K562 (cell line): ENCODE data around the gene CCDC82. TPM values are rescaled to one million over a fixed set of nuclear protein-coding genes. Genes with fewer than 3 reads are reported as not detected.

Source experiments
- AFF4 ChIP-seq: sonication (generic); formaldehyde crosslinking; IDR thresholded peaks from 2 replicates; pipeline ENCODE4 v1.8.0; 2023; ENCODE audit warnings: mild to moderate bottlenecking, missing genetic modification reagents
- EP300 ChIP-seq: IDR thresholded peaks from 2 replicates; pipeline ENCODE4 v1.6.1; 2012; ENCODE audit warnings: low read length, improper control_type of control experiment
- NEUROD1 ChIP-seq: fragments of 150-350 bp; IDR thresholded peaks from 2 replicates; pipeline ENCODE4 v1.6.1; 2014; ENCODE audit warnings: borderline replicate concordance, low read length, low read depth; ENCODE audit not compliant: partially characterized antibody
- RBM39 ChIP-seq: fragments of 200-400 bp; formaldehyde crosslinking; optimal IDR thresholded peaks from 2 replicates; pipeline ENCODE3; 2018; ENCODE audit warnings: low read depth, low read length
- SMARCA4 ChIP-seq: fragments of 450-650 bp; IDR thresholded peaks from 2 replicates; pipeline ENCODE4 v1.6.1; 2016
- SMARCC2 ChIP-seq: fragments of 450-650 bp; IDR thresholded peaks from 2 replicates; pipeline ENCODE4 v1.6.1; 2017; ENCODE audit warnings: antibody characterized with exemption, moderate library complexity, mild to moderate bottlenecking, low read depth
- STAG1 ChIP-seq: sonication (generic); formaldehyde crosslinking; IDR thresholded peaks from 2 replicates; pipeline ENCODE4 v1.5.0; 2020; ENCODE audit warnings: missing genetic modification reagents, borderline replicate concordance
- TARDBP ChIP-seq: fragments of 450-650 bp; IDR thresholded peaks from 2 replicates; pipeline ENCODE4 v1.6.1; 2016
- TCFL5 ChIP-seq: fragments of 250-450 bp; sonication (Bioruptor Pico); conservative IDR thresholded peaks from 2 replicates; pipeline ENCODE4 v1.6.1; 2021; ENCODE audit warnings: mild to moderate bottlenecking, moderate library complexity, matching md5 sums
- XRCC3 ChIP-seq: fragments of 450-650 bp; IDR thresholded peaks from 2 replicates; pipeline ENCODE4 v1.6.1; 2017; ENCODE audit warnings: mild to moderate bottlenecking, moderate library complexity
- ZBTB12 ChIP-seq: fragments of 250-450 bp; sonication (Bioruptor Pico); IDR thresholded peaks from 2 replicates; pipeline ENCODE4 v1.4.0; 2020
- ZNF551 ChIP-seq: fragments of 250-450 bp; sonication (Bioruptor Pico); IDR thresholded peaks from 2 replicates; pipeline ENCODE4 v1.5.0; 2021; ENCODE audit warnings: mild to moderate bottlenecking, moderate library complexity
- ZNF639 ChIP-seq, 2 experiments: fragments of 200-800 bp in 1 of 2; sonication (Bioruptor generic) in 1 of 2; sonication (generic) in 1 of 2; formaldehyde crosslinking in 1 of 2; IDR thresholded peaks in 1 of 2; conservative IDR thresholded peaks in 1 of 2; 2 replicates each; pipeline versions ENCODE4 v1.5.0 to v1.6.1; 2016 to 2020; ENCODE audit warnings: missing compliant biosample characterization in 1 of 2, missing genetic modification characterization in 1 of 2, missing genetic modification reagents in 1 of 2
- polyA plus RNA-seq, 8 experiments: library from polyadenylated mRNA; depleted of rRNA in 4 of 8; stranded (reverse) in 5 of 8; unstranded in 3 of 8; fragments of >200 nt; fragmentation: Nextera tagmentation in 2 of 8; fragmentation: Illumina TruSeq in 1 of 8; extraction: Ambion mirVana in 2 of 8; extraction: Trizol in 1 of 8; gene quantifications; 2 replicates each; pipeline versions ENCODE4 v1.2.1 to v1.2.3, GENCODE V29; 2011 to 2014; ENCODE audit warnings: inconsistent platforms in 1 of 8, missing spikeins in 1 of 8
- total RNA-seq, 7 experiments: library from RNA; depleted of rRNA in 6 of 7; stranded (reverse); fragments of >200 nt in 6 of 7; fragmentation: Illumina TruSeq in 2 of 7; extraction: Trizol in 2 of 7; gene quantifications; 2 replicates each; pipeline versions ENCODE4 v1.2.1 to v1.2.3, GENCODE V29; 2011 to 2021; ENCODE audit warnings: low replicate concordance in 1 of 7
- TF ChIP-seq, protein P1 (sequence below): fragments of 450-650 bp; conservative IDR thresholded peaks from 2 replicates; pipeline ENCODE4 v1.6.1; 2016; ENCODE audit warnings: missing genetic modification characterization, low read depth, mild to moderate bottlenecking, missing compliant biosample characterization, moderate library complexity
- TF ChIP-seq, protein P2 (sequence below), 2 experiments: IDR thresholded peaks; 2 replicates each; pipeline ENCODE4 v1.6.1; 2012; ENCODE audit warnings: improper control_type of control experiment in 2 of 2, low read depth in 2 of 2, low read length in 2 of 2, borderline replicate concordance in 1 of 2
- TF ChIP-seq, protein P3 (sequence below): sonication (generic); formaldehyde crosslinking; IDR thresholded peaks from 2 replicates; pipeline ENCODE4 v1.9.0; 2022; ENCODE audit warnings: mild to moderate bottlenecking, missing genetic modification reagents

Gene CCDC82
- total and polyA plus RNA-seq, 9 of the 15 experiments (the other 6 are each of a cell fraction or from before 2014, with no cell fraction given), result 12.5 to 51.3 (median 24.5) TPM

GRCh38 chr11:96318850-96319249, 70.9 kb downstream of the CCDC82 start (continued):
- TF ChIP-seq ZNF639 (CRISPR knock-in tag; conservative IDR thresholded peaks at IDR 0.05 in 1 of 2, IDR thresholded peaks at IDR 0.05 in 1 of 2), result no peak
- no peak for TF ChIP-seq STAG1 (CRISPR knock-in tag)
- TF ChIP-seq TCFL5, result no peak
- TF ChIP-seq RBM39, result no peak
- TF ChIP-seq SMARCA4, result peak; percentile 80
- TF ChIP-seq NEUROD1, result no peak
- peak; percentile 83 for TF ChIP-seq EP300
- no peak for TF ChIP-seq XRCC3
- 0 out of 2 replicates have a peak, but pooled peaks have one; percentile 30 for TF ChIP-seq ZBTB12 (CRISPR knock-in tag)
- TF ChIP-seq, protein P1, sequence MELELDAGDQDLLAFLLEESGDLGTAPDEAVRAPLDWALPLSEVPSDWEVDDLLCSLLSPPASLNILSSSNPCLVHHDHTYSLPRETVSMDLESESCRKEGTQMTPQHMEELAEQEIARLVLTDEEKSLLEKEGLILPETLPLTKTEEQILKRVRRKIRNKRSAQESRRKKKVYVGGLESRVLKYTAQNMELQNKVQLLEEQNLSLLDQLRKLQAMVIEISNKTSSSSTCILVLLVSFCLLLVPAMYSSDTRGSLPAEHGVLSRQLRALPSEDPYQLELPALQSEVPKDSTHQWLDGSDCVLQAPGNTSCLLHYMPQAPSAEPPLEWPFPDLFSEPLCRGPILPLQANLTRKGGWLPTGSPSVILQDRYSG, result no peak; the same call in 1 of the 2 replicates
- TF ChIP-seq, protein P2, sequence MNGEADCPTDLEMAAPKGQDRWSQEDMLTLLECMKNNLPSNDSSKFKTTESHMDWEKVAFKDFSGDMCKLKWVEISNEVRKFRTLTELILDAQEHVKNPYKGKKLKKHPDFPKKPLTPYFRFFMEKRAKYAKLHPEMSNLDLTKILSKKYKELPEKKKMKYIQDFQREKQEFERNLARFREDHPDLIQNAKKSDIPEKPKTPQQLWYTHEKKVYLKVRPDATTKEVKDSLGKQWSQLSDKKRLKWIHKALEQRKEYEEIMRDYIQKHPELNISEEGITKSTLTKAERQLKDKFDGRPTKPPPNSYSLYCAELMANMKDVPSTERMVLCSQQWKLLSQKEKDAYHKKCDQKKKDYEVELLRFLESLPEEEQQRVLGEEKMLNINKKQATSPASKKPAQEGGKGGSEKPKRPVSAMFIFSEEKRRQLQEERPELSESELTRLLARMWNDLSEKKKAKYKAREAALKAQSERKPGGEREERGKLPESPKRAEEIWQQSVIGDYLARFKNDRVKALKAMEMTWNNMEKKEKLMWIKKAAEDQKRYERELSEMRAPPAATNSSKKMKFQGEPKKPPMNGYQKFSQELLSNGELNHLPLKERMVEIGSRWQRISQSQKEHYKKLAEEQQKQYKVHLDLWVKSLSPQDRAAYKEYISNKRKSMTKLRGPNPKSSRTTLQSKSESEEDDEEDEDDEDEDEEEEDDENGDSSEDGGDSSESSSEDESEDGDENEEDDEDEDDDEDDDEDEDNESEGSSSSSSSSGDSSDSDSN (IDR thresholded peaks at IDR 0.05; ENCODE audit: borderline replicate concordance in 1 of 2, low read depth in 2 of 2, low read length in 2 of 2), result no peak
- TF ChIP-seq, protein P3, sequence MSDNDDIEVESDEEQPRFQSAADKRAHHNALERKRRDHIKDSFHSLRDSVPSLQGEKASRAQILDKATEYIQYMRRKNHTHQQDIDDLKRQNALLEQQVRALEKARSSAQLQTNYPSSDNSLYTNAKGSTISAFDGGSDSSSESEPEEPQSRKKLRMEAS (CRISPR knock-in tag), result no peak
- no peak for TF ChIP-seq AFF4 (CRISPR knock-in tag)
- no peak for TF ChIP-seq ZNF551 (CRISPR knock-in tag)
- no peak for TF ChIP-seq SMARCC2
- TF ChIP-seq TARDBP, result no peak
